DOHH2 (cell line): ENCODE results near the gene LTO1.
"Not testable (repeated sequence)": the region's sequence is repeated elsewhere in the genome, so short reads cannot be mapped to it uniquely, and the experiment has no call there.

ENCODE experiments used
- H3F3A ChIP-seq: fragments of 200-600 bp; sonication (generic), shearing (Covaris generic); 2 replicates; pipeline ENCODE4 v1.6.0; 2016; ENCODE audit warnings: antibody characterized with exemption, mild to moderate bottlenecking; ENCODE audit not compliant: control insufficient read depth, insufficient read depth
- H3K27ac ChIP-seq: fragments of 200-600 bp; sonication (generic); 2 replicates; pipeline ENCODE4 v1.5.1; 2014; ENCODE audit warnings: low read depth, mild to moderate bottlenecking, low read length, moderate library complexity
- H3K27me3 ChIP-seq: fragments of 200-600 bp; sonication (generic); 2 replicates; pipeline ENCODE4 v1.6.1; 2014; ENCODE audit warnings: mild to moderate bottlenecking, low read length, mixed read lengths; ENCODE audit not compliant: control insufficient read depth
- H3K36me3 ChIP-seq: fragments of 200-600 bp; sonication (generic); 2 replicates; pipeline ENCODE4 v1.6.1; 2014; ENCODE audit warnings: mild to moderate bottlenecking, low read length, moderate library complexity, mixed read lengths; ENCODE audit not compliant: control insufficient read depth
- H3K4me1 ChIP-seq: fragments of 200-600 bp; sonication (generic); 2 replicates; pipeline ENCODE4 v1.6.1; 2014; ENCODE audit warnings: mild to moderate bottlenecking, low read length, mixed read lengths; ENCODE audit not compliant: control insufficient read depth
- H3K4me2 ChIP-seq: fragments of 200-600 bp; sonication (generic); 2 replicates; pipeline ENCODE4 v1.6.0; 2014; ENCODE audit warnings: mild to moderate bottlenecking, low read length, moderate library complexity
- H3K4me3 ChIP-seq: fragments of 200-600 bp; sonication (generic); 2 replicates; pipeline ENCODE4 v1.5.1; 2014; ENCODE audit warnings: mild to moderate bottlenecking, low read length, mixed read lengths
- H3K79me2 ChIP-seq: fragments of 200-600 bp; sonication (generic); 2 replicates; pipeline ENCODE4 v1.6.1; 2014; ENCODE audit warnings: mild to moderate bottlenecking, low read length, mixed read lengths; ENCODE audit not compliant: control insufficient read depth
- H3K9me2 ChIP-seq: fragments of 200-600 bp; sonication (generic); replicated peaks from 2 replicates; pipeline ENCODE4 v1.6.1; 2014; ENCODE audit warnings: mild to moderate bottlenecking, low read length, mixed read lengths; ENCODE audit not compliant: control insufficient read depth
- H3K9me3 ChIP-seq: fragments of 200-600 bp; sonication (generic); 2 replicates; pipeline ENCODE4 v1.6.1; 2014; ENCODE audit warnings: antibody characterized with exemption, low read length, mixed read lengths; ENCODE audit not compliant: control insufficient read depth, insufficient read depth
- H4K20me1 ChIP-seq: fragments of 200-600 bp; sonication (generic); 2 replicates; pipeline ENCODE4 v1.6.0; 2014; ENCODE audit warnings: low read depth, mild to moderate bottlenecking, antibody characterized with exemption, low read length, moderate library complexity; ENCODE audit not compliant: control insufficient read depth, insufficient read depth
- EZH2phosphoT487 ChIP-seq: fragments of 200-600 bp; sonication (generic); IDR thresholded peaks from 2 replicates; pipeline ENCODE4 v1.6.1; 2017; ENCODE audit warnings: borderline replicate concordance, mild to moderate bottlenecking, antibody characterized with exemption, low read length, moderate library complexity, mixed read lengths
- TF ChIP-seq, protein P1 (sequence below): fragments of 200-600 bp; sonication (generic); IDR thresholded peaks from one replicate; pipeline ENCODE4 v1.5.1; 2014; ENCODE audit warnings: antibody characterized with exemption, mild to moderate bottlenecking, low read depth, low read length; ENCODE audit not compliant: poor library complexity, severe bottlenecking

LTO1 gene

DNA sequence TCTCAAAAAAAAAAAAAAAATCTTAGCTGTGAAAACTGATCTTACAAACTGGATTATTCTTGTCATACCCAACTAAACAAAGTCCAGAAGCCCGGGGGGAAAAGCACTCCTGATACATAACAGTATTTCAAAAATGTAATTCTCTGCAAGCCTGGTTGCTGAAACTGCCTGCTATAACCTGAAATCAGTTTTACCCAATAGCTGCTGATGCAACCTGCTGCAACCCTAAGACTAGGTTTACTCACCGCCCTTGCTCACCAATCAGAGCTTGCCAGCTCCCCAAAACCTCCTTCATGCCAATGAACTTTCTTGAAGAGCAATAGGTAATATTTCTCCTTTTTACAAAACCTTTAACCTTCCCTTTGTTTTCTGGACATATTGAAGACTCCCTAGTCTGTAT lies 16.3 kb upstream of the LTO1 start:
- no peak overlapping the region for H3K4me2 ChIP-seq
- no peaks in the 10 kb centered on the region for H3K4me1 ChIP-seq
- no peaks in the 10 kb centered on the region for H3K79me2 ChIP-seq
- H3K9me3 ChIP-seq = no peaks in the 10 kb centered on the region
- H3F3A ChIP-seq = no peaks in the 10 kb centered on the region
- TF ChIP-seq EZH2phosphoT487 = no peak
- TF ChIP-seq, protein P1, sequence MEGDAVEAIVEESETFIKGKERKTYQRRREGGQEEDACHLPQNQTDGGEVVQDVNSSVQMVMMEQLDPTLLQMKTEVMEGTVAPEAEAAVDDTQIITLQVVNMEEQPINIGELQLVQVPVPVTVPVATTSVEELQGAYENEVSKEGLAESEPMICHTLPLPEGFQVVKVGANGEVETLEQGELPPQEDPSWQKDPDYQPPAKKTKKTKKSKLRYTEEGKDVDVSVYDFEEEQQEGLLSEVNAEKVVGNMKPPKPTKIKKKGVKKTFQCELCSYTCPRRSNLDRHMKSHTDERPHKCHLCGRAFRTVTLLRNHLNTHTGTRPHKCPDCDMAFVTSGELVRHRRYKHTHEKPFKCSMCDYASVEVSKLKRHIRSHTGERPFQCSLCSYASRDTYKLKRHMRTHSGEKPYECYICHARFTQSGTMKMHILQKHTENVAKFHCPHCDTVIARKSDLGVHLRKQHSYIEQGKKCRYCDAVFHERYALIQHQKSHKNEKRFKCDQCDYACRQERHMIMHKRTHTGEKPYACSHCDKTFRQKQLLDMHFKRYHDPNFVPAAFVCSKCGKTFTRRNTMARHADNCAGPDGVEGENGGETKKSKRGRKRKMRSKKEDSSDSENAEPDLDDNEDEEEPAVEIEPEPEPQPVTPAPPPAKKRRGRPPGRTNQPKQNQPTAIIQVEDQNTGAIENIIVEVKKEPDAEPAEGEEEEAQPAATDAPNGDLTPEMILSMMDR = no peak
- no peak overlapping the region for H3K27ac ChIP-seq
- peaks cover 7% of the 10 kb centered on the region; the same call in 1 of the 2 replicates for H3K27me3 ChIP-seq
- H4K20me1 ChIP-seq = no peaks in the 10 kb centered on the region
- no peaks in the 10 kb centered on the region for H3K36me3 ChIP-seq
- H3K4me3 ChIP-seq = no peak overlapping the region
- H3K9me2 ChIP-seq = no peaks in the 10 kb centered on the region

DNA sequence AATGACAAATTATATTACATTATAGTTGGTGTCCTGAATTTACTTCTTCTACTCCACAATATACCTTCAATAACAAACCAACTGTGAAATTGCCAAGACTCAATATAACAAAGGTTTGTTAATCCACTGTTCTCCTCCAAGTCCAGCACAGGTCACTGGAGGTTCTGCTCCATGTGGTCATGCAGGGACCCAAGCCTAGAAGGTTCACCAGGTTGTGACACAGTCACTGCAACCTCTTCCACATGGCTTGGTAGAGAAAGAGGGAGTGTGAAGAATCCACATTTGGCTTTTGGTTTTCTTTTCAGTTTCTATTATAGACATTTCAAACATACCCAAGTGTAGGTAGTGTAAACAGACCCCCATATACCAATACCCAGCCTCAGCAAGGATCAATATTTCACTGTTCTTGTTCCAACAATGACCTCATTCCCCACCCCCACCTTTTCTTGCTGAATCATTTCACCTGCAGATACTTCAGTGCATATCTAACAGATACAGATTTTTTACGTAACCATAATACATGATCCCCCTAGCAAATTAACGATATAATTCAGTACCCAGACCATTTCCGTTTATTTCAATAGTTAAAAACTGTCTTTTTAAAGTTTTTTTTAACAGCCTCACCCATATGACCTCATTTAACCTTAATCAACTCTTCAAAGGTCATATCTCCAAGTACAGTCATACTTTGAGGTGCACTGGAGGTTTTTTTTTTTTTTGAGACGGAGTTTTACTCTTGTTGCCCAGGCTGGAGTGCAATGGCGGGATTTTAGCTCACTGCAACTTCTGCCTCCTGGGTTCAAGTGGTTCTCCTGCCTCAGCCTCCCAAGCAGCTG lies 14.5 kb upstream of the LTO1 start:
- Histone ChIP-seq H3K79me2 (no peaks in the 10 kb centered on the region), H3K9me3 (no peaks in the 10 kb centered on the region), H3K27me3 (peaks cover 5% of the 10 kb centered on the region), H3K36me3 (no peaks in the 10 kb centered on the region), H3K4me1 (no peaks in the 10 kb centered on the region), H3K4me2 (no peak overlapping the region), H3F3A (no peaks in the 10 kb centered on the region), H3K9me2 (no peaks in the 10 kb centered on the region), H4K20me1 (no peaks in the 10 kb centered on the region), H3K4me3 (no peak overlapping the region), H3K27ac (no peak overlapping the region)
- TF ChIP-seq, protein P1 = no peak
- no peak for TF ChIP-seq EZH2phosphoT487

DNA sequence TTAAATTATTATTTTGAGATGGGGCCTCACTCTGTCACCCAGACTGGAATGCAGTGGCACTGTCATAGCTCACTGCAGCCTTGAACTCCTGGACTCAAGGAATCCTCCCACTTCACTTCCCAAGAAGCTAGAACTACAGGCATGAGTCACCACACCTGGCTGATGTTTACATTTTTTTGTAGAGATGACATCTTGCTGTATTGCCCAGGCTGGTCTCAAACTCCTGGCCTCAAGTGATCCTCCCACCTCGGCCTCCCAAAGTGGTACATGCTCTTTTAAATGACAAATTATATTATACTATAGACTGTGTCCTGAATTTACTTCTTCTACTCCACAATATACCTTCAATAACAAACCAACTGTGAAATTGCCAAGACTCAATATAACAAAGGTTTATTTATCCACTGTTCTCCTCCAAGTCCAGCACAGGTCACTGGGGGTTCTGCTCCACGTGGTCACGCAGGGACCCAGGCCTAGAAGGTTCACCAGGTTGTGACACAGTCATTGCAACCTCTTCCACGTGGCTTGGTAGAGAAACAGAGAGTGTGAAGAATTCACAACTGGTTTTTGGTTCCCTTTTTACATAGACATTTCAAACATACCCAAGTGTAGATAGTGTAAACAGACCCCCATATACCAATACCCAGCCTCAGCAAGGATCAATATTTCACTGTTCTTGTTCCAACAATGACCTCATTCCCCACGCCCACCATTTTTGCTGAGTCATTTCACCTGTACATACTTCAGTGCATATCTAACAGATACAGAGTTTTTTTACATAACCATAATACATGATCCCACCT lies 13.0 kb upstream of the LTO1 start:
- not testable (repeated sequence) for H3K27ac ChIP-seq, H3K27me3 ChIP-seq, H3K4me2 ChIP-seq, H4K20me1 ChIP-seq, H3K4me3 ChIP-seq, H3K4me1 ChIP-seq, H3F3A ChIP-seq, H3K36me3 ChIP-seq, H3K79me2 ChIP-seq, H3K9me3 ChIP-seq, H3K9me2 ChIP-seq

DNA sequence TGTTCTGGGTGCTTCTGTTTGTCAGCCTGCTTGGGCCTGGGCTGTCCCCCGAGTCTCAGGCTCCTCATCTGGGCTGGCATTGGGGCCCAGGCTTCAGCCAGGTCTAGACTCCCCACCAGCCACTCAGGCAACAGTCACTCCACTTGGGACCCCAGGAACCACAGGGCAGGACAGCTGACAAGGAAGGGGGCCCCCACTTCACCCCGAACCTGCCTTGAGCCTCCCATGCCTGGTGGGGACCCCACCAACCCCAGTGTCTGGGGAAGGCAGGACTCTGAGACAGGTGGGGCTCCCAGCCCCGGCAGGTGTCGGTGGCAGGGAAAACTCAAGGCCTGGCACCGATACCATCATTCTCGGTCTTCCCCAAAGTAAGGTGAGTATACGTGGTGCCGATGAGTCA lies 11.7 kb upstream of the LTO1 start:
- H3K9me3 ChIP-seq = no peaks in the 10 kb centered on the region
- H3K79me2 ChIP-seq = no peaks in the 10 kb centered on the region
- no peak overlapping the region for H3K27ac ChIP-seq
- TF ChIP-seq, protein P1 = no peak
- no peak for TF ChIP-seq EZH2phosphoT487
- H3K27me3 ChIP-seq = peaks cover 3% of the 10 kb centered on the region
- no peak overlapping the region for H3K4me2 ChIP-seq
- H3K4me1 ChIP-seq = no peaks in the 10 kb centered on the region
- H3K4me3 ChIP-seq = no peak overlapping the region
- no peaks in the 10 kb centered on the region for H4K20me1 ChIP-seq
- no peaks in the 10 kb centered on the region for H3F3A ChIP-seq
- no peaks in the 10 kb centered on the region for H3K36me3 ChIP-seq
- no peaks in the 10 kb centered on the region for H3K9me2 ChIP-seq
